T follicular helper cell (primary cell): Measurements from ENCODE around the gene GOLGA6L10.
"Not testable (repeated sequence)": the region's sequence is repeated elsewhere in the genome, so short reads cannot be mapped to it uniquely, and the experiment has no call there.

Experiments used
- DNase-seq: peaks from one replicate; pipeline ENCODE4 v3.0.0-alpha.2; 2020; ENCODE audit warnings: low read depth

Gene GOLGA6L10

GRCh38 chr15:82317516-82317915 is 31.8 kb downstream of the GOLGA6L10 start:
- not testable (repeated sequence) for DNase-seq

DNA sequence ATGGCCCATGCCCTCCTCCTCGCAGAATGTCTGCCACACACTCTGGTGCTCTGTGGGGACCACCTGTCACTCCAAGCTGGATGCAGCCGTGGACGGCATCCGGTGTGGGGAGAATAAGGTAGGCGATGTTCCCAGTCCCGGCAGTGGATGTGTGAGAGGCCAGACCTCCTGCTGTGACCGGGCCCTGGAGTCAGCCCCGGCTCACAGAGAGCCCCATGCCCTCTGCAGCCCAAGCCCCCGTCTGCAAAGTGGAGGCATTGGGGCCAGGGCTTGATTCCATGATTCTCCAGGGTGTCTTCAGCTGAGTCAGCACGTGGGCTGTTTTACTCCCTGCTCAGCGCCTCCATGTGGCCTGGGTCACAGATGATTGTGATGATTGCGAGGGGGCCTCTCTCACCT is 32.2 kb downstream of the GOLGA6L10 start:
- DNase-seq = no peak

DNA sequence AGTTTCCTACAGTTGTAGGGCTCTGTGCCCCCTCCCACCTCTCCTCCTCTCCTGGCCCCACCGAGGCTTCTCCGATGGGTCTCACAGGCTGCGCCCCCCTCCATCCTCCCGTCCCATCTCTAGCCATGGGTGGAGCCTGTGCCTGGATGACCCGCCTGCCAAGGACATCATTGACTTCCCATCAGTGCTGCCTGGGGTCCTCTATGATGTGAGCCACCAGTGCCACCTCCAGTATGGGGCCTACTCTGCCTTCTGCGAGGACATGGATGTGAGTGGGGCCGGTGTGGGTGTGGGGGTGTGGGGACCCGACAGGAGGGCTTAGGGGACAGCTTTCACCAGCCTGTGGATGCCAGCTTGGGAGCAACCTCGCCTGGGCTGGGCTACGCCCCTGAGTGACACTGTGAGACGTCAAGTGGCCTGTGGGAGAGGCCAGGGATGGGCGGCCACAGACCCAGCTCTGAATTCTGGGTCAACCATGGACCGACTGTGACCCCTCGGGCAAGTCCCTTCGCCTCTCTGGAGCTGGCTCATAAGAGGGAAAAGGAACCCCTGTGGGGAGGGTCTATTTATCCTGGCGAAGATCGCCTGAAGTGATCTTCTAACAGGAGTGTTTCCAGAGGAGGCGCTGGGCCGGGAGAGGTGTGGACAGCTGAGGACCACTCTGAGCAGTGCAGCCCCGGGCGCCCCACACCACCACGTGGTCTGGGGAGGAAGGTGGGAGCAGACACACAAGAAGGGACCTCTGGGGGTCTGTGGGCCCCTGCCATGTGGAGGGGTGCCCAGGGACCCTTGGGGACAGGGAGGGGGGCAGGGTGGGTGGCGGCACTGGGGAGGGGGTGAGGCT is 32.8 kb downstream of the GOLGA6L10 start:
- not testable (repeated sequence) for DNase-seq

DNA sequence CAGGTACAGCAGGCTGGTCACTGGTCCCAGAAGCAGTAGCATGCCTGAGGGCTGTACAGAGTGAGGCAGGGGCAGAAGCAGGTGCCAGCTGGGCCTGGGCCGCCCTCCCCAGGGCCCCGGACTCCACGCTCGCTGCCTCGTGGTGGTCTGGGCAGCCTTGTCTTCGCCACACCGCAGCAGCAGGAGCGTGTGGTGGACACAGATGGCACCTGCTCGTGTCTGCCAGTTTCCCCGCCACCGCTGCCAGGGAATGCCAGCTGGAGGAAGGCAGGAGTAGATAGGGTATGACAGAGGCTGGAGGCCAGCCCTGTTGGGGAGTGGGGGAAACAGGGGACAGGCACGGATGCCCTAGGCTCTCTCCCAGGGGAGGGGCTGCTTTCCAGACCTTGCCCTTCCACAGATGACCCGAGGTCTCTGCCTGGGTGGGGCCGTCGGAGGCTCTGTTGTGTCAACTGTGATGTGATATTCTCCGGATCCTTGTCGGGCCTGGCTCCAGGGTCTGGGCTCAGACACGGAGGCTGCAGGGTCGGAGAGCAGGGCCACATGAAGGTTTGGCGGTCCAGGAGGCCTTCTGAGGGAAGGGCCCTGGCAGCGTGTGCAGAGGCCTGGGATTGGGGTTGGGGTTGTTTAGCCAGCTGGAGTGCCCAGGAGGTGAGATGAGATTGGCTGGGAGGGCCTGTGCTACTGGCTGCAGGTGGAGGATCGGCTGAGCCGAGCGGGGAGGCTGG is 33.6 kb downstream of the GOLGA6L10 start:
- no peak for DNase-seq

DNA sequence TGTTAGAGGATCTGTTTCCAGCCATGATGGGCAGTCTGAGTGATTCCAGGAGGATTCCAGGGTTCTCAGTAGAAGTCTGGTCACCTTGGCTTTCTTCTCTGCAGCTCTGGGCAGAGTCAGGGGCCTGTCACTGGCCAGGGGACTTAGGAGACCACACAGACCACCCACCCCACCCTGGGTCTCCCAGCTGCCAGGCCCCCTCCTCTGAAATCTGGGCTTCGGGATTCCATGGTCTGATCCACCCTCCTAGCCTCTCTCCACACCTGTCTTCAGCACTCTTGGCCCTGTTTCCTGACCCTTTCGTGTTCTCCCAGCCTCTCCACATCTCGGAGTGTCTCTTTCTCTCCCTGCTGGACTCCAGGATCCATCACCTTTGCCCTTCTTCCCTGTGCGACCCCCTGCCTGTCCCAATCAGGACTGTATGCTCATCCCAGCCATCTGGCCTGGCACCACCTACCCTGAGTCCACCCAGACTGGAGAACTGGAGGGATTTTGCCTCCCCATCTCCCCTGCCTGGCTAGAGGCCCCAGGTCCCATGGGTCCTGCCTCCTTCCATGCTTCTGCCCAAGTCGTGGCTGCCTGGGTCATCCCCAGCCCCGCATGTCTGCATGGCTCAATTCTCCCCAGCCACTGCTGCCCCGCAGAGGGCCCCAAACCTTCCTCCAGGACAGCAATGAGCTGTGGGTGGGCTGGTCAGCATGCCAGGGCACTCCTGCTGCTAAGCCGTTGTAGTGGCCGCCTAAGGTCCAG is 34.3 kb downstream of the GOLGA6L10 start:
- DNase-seq = no peak

GRCh38 chr15:82313951-82314768 is 35.1 kb downstream of the GOLGA6L10 start:
- DNase-seq = not testable (repeated sequence)

GRCh38 chr15:82313446-82313845 is 35.8 kb downstream of the GOLGA6L10 start:
- DNase-seq = no peak

GRCh38 chr15:82312586-82313349 is 36.5 kb downstream of the GOLGA6L10 start:
- no peak for DNase-seq

DNA sequence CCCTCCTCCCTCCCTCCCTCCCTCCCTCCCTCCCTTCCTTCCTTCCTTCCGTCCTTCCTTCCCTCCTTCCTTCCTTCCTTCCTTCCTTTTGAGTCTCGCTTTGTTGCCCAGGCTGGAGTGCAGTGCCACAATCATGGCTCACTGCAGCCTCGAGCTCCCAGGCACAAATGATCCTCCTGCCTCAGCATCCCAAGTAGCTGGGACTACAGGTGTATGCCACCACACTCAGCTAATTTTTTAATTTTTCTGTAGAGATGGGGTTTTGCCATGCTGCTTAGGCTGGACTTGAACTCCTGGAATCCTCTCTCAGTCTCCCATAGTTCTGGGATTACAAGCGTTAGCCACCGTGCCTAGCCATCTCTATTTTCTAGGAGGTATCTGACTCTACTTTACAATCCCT is 38.0 kb downstream of the GOLGA6L10 start:
- DNase-seq = not testable (repeated sequence)

DNA sequence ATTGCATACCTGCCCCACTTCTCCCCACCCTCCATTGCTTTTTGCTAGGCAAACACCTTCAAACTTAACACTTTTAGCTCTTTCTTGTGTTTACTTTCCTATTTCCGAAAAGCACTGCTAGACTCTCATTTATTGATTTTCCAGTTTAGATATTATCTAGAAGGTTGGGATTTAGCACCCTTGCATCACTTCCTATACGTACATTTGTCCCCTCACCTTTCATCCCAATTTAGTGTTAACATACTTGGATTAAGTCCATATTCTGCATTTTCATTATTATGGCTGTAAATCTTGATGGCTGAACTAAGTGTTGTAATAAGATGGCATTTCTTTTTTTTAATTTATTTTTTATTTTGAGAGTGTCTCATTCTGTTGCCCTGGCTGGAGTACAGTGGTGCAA is 39.5 kb downstream of the GOLGA6L10 start:
- no peak for DNase-seq

GRCh38 chr15:82307714-82308081 is 41.6 kb downstream of the GOLGA6L10 start:
- no peak for DNase-seq

DNA sequence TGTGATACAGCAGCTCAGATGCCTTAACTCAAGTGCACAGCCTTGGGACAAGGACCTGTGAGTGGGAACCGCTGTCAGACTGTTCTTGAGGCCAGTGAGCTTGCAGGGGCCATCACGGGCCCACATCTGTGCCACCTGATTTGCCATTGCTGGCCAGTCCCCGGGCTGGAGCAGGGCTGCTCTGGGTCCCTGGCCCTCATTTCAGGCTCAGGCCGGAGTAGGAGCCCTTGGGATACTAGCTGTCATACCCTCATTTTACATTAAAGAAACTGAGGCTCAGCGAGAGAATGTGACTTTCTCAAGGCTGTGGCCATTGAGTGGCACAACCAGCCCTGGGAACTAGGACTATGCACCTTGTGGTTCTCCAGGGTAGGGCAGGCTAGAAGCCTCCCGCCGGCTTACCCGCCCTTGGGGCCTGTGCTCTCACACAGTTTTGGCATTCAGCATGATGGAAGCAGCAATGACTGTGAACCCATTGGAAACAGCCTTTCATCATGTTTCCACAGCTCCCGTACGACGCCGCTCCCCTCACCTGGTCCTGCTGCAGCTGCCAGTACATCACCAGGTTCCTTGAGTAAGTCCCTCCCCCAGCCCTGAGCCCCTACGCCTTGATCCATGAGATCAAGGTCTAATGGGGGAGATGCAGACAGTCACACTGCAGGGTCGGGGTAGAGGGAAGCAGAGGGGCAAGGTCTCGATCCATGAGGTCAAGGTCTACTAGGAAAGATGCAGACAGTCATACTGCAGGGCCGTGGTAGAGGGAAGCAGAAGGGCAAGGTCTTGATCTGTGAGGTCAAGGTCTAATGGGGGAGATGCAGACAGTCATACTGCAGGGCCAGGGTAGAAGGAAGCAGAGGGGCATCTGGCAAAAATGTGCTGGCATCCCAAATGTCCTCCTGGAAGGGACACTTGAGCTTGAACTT is 42.2 kb downstream of the GOLGA6L10 start:
- DNase-seq = no peak

DNA sequence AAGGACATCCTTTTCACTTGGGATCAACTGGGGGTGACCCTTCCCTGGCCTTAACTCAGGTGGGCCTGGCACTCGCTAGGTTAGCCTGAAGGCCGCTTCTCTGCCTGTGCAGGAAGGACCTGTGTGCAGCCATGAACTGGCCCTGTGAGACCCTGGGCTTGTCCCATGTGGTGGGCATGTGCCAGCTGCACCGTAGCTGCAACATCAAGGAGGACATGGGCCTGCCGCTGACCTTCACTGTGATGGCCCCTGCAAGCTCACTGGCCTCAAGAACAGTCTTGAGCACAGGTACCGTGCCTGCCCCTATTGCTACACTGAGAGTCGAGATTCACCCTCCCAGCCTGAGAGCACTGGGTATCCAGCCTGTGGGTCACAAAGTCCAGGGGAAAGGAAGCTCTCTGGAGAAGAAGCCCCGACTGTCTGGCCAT is 43.6 kb downstream of the GOLGA6L10 start:
- no peak for DNase-seq

- no peak for DNase-seq
Measured at GRCh38 chr15:82304778-82305090, 44.5 kb downstream of the GOLGA6L10 start.

GRCh38 chr15:82303956-82304777 is 45.1 kb downstream of the GOLGA6L10 start:
- no peak for DNase-seq

GRCh38 chr15:82301296-82302016 is 47.8 kb downstream of the GOLGA6L10 start:
- no peak for DNase-seq

DNA sequence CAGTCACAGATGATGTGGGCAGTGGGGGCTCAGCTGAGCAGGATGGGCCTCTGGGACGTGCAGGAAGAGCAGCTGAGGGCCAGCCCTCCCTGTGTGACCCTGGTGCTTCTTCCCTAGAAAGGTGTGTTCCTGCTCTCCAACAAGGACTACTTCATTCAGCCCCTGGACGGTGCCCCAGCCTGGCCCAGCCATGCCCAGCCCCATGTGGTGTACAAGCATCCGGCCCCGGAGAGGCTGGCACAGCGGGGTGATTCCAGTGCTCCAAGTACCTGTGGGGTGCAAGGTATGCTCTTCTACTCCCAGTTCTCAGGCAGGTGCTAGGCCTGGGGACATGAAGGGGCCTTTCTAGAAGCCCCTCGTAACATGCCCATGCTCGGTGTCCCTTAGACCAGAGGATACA is 48.4 kb downstream of the GOLGA6L10 start:
- no peak for DNase-seq

- not testable (repeated sequence) for DNase-seq
Measured at GRCh38 chr15:82300326-82300725, 48.9 kb downstream of the GOLGA6L10 start.
